GM12878 (cell line): ENCODE measurements around the gene MUC16.

Experiments used
- CTCF ChIP-seq, 3 experiments: IDR thresholded peaks in 2 of 3; conservative IDR thresholded peaks in 1 of 3; 2 replicates each; pipeline ENCODE4 v1.5.1; 2011; ENCODE audit warnings: low read depth in 3 of 3, low read length in 3 of 3, mild to moderate bottlenecking in 3 of 3, control low read depth in 2 of 3, moderate library complexity in 2 of 3, inconsistent platforms in 1 of 3, mixed read lengths in 1 of 3; ENCODE audit not compliant: control insufficient read depth in 2 of 3, insufficient read depth in 1 of 3; ENCODE audit errors: extremely low read depth in 1 of 3
- EP300 ChIP-seq, 2 experiments: fragments of 150-350 bp in 1 of 2; IDR thresholded peaks; 2 replicates each; pipeline ENCODE4 v1.6.1; 2011 to 2012; ENCODE audit warnings: low read depth in 2 of 2, low read length in 2 of 2, borderline replicate concordance in 1 of 2, improper control_type of control experiment in 1 of 2, inconsistent platforms in 1 of 2; ENCODE audit not compliant: control insufficient read depth in 1 of 2
- RB1 ChIP-seq: fragments of 450-650 bp; formaldehyde crosslinking; IDR thresholded peaks from 2 replicates; pipeline ENCODE4 v1.6.1; 2017; ENCODE audit warnings: mild to moderate bottlenecking, borderline replicate concordance
- TCF12 ChIP-seq: IDR thresholded peaks from 2 replicates; pipeline ENCODE4 v1.6.1; 2011; ENCODE audit warnings: low read depth, mild to moderate bottlenecking, low read length

GRCh38 chr19:9009431-9009830 lies 778 bp downstream of the MUC16 start:
- no peak for TF ChIP-seq TCF12
- TF ChIP-seq CTCF (IDR thresholded peaks at IDR 0.05 in 2 of 3, conservative IDR thresholded peaks at IDR 0.05 in 1 of 3; ENCODE audit: control insufficient read depth in 2 of 3, extremely low read depth in 1 of 3, insufficient read depth in 1 of 3, low read depth in 3 of 3, low read length in 3 of 3): no peak
- no peak for TF ChIP-seq EP300 (IDR thresholded peaks at IDR 0.05; ENCODE audit: borderline replicate concordance in 1 of 2, control insufficient read depth in 1 of 2, low read depth in 2 of 2, low read length in 2 of 2)
- TF ChIP-seq RB1: no peak
